GM23248 (cell line): Measurements from ENCODE around the gene FFAR3. TPM values are rescaled to one million over a fixed set of nuclear protein-coding genes. Genes with fewer than 3 reads are reported as not detected.
"Not testable (repeated sequence)": the region's sequence is repeated elsewhere in the genome, so short reads cannot be mapped to it uniquely, and the experiment has no call there.

Experiments
- DNase-seq: peaks from one replicate; pipeline ENCODE4 v3.0.0-alpha.2; 2015
- H2AFZ ChIP-seq: fragments of 200-600 bp; sonication (generic); 2 replicates; pipeline ENCODE4 v1.6.1; 2016; ENCODE audit warnings: antibody characterized with exemption
- H3F3A ChIP-seq: fragments of 200-600 bp; sonication (generic); 2 replicates; pipeline ENCODE4 v1.6.1; 2016; ENCODE audit warnings: mild to moderate bottlenecking, antibody characterized with exemption, mixed run types; ENCODE audit not compliant: insufficient read depth
- H3K27ac ChIP-seq: fragments of 200-600 bp; sonication (generic); 2 replicates; pipeline ENCODE4 v1.5.1; 2016; ENCODE audit warnings: mild to moderate bottlenecking
- H3K27me3 ChIP-seq: fragments of 200-600 bp; sonication (generic); replicated peaks from 2 replicates; pipeline ENCODE4 v1.6.1; 2016; ENCODE audit warnings: mild to moderate bottlenecking; ENCODE audit not compliant: insufficient read depth
- H3K36me3 ChIP-seq: fragments of 200-600 bp; sonication (generic); 2 replicates; pipeline ENCODE4 v1.6.1; 2016; ENCODE audit warnings: low read depth, mild to moderate bottlenecking
- H3K4me1 ChIP-seq: fragments of 200-600 bp; sonication (generic); 2 replicates; pipeline ENCODE4 v1.6.1; 2016; ENCODE audit warnings: mild to moderate bottlenecking; ENCODE audit not compliant: insufficient read depth
- H3K4me2 ChIP-seq: fragments of 200-600 bp; sonication (generic); one replicate; pipeline ENCODE4 v1.6.1; 2016; ENCODE audit warnings: mild to moderate bottlenecking; ENCODE audit not compliant: unreplicated experiment
- H3K4me3 ChIP-seq: fragments of 200-600 bp; sonication (generic); 2 replicates; pipeline ENCODE4 v1.5.1; 2016; ENCODE audit warnings: mild to moderate bottlenecking
- H3K79me2 ChIP-seq: fragments of 200-600 bp; sonication (generic); 2 replicates; pipeline ENCODE4 v1.6.1; 2016; ENCODE audit warnings: mild to moderate bottlenecking; ENCODE audit not compliant: insufficient read depth
- H3K9ac ChIP-seq: fragments of 200-600 bp; sonication (generic); 2 replicates; pipeline ENCODE4 v1.6.1; 2016; ENCODE audit warnings: mild to moderate bottlenecking
- H3K9me2 ChIP-seq: fragments of 200-600 bp; sonication (generic); 2 replicates; pipeline ENCODE4 v1.6.1; 2016; ENCODE audit warnings: mixed run types, mild to moderate bottlenecking, moderate library complexity; ENCODE audit not compliant: insufficient read depth
- H3K9me3 ChIP-seq: fragments of 200-600 bp; sonication (generic); one replicate; pipeline ENCODE4 v1.6.1; 2017; ENCODE audit warnings: low read depth
- H4K20me1 ChIP-seq: fragments of 200-600 bp; sonication (generic); 2 replicates; pipeline ENCODE4 v1.6.0; 2016; ENCODE audit not compliant: insufficient read depth
- EZH2 ChIP-seq: fragments of 200-600 bp; sonication (generic); IDR thresholded peaks from 2 replicates; pipeline ENCODE4 v1.6.1; 2018; ENCODE audit warnings: antibody characterized with exemption, mild to moderate bottlenecking; ENCODE audit not compliant: insufficient read depth, poor library complexity, severe bottlenecking
- EZH2phosphoT487 ChIP-seq: fragments of 200-600 bp; sonication (generic); IDR thresholded peaks from 2 replicates; pipeline ENCODE4 v1.6.1; 2018; ENCODE audit warnings: antibody characterized with exemption, moderate library complexity, mild to moderate bottlenecking, low read depth; ENCODE audit not compliant: insufficient read depth
- WGBS, 2 experiments: methylation state at CpG; one replicate each; pipeline ENCODE4 v1.1.6; 2015 to 2017; ENCODE audit warnings: low lambda C conversion rate in 2 of 2, low coverage in 1 of 2; ENCODE audit errors: missing lambda C conversion rate in 2 of 2; 5-methylcytosine and 5-hydroxymethylcytosine counted together
- in situ Hi-C: fragments of 300-500 bp; cut with MboI; formaldehyde crosslinking; loops from 2 replicates; pipeline ENCODE4 v1.15.0; 2020
- polyA plus RNA-seq: library from polyadenylated mRNA; unstranded; fragments of >200 nt; fragmentation: Nextera tagmentation; extraction: Ambion mirVana; gene quantifications from 2 replicates; pipeline ENCODE4 v1.2.1, GENCODE V29; 2016
- total RNA-seq: library from RNA; depleted of rRNA; stranded (reverse); fragments of >200 nt; shearing (Covaris generic); gene quantifications from 2 replicates; pipeline ENCODE4 v1.2.3, GENCODE V29; 2014

The FFAR3 gene
- total and polyA plus RNA-seq, 2 experiments from 2014 or later = not detected

DNA sequence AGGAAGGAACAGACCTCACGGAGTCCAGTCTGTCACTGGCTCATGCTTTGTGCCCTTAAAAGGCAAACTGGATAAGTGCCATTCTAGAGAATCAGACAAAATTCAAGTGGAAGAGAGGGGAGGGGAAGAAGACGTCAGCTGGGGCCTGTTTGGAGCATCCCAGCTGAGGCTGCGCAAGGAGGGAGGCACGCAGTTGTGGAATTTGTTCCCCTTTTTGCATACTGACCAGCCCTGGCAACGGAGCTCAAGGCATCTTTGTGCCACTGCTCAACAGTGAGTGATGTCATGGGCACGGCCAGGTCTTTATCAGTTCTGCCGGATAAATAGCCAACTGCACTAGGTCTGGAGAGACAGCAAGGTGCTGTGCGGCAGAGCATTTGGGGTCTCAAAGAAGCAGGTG is 12.5 kb downstream of the FFAR3 start, which contains the start of gene GPR42:
Gene GPR42, plus strand, starts transcription at position 347 of the 400 bp plus-strand sequence. CDS start 292 bp downstream, outside the sequence.
- no peaks in the 10 kb centered on the region for H3K9me2 ChIP-seq

DNA sequence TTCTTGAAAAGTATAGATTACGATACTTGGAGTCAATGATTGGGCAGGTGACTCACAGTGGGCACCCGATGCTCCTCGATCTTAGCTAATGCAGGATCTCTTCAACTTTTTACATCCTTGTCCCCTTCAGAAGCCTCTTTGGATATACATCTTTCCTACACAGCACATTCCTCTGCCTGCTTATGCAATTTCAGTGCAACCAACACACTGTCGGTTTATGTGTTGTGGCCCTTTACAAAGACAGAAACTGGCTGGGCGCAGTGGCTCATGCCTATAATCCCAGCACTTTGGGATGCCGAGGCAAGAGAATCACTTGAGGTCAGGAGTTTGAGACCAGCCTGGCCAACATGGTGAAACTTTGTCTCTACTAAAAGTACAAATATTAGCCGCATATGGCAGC is 15.2 kb downstream of the FFAR3 start:
- no peaks in the 10 kb centered on the region for H3K9me3 ChIP-seq
- no peaks in the 10 kb centered on the region for H3K79me2 ChIP-seq
- 76 to 80% methylated on average over 7 of the region's 7 CpGs for WGBS, 2 experiments
- no peaks in the 10 kb centered on the region for H3K4me1 ChIP-seq
- no peaks in the 10 kb centered on the region for H3K36me3 ChIP-seq
- no peak overlapping the region for H3K4me3 ChIP-seq
- H3K27me3 ChIP-seq = peaks cover 6% of the 10 kb centered on the region; the same call in 1 of the 2 replicates
- no peak for DNase-seq
- H4K20me1 ChIP-seq = no peaks in the 10 kb centered on the region
- TF ChIP-seq EZH2 = no peak
- TF ChIP-seq EZH2phosphoT487 = no peak
- H3F3A ChIP-seq = no peaks in the 10 kb centered on the region
- H2AFZ ChIP-seq = no peak overlapping the region
- in situ Hi-C loops = no loop called here
- no peaks in the 10 kb centered on the region for H3K9me2 ChIP-seq
- no peak overlapping the region for H3K9ac ChIP-seq
- no peak overlapping the region for H3K4me2 ChIP-seq
- H3K27ac ChIP-seq = no peak overlapping the region

More for the DNA sequence above, 12.5 kb downstream of the FFAR3 start, which contains the start of gene GPR42:
- no peak within 1 kb of the TSS for H2AFZ ChIP-seq
- H4K20me1 ChIP-seq = no peaks in the 10 kb centered on the region
- no peak within 1 kb of the TSS for H3K27ac ChIP-seq
- no peak for DNase-seq
- no peaks in the 10 kb centered on the region for H3K9me3 ChIP-seq
- no peaks in the 10 kb centered on the region for H3K36me3 ChIP-seq
- TF ChIP-seq EZH2phosphoT487 (no peak), EZH2 (no peak)
- peaks cover 11% of the 10 kb centered on the region; the same call in 1 of the 2 replicates for H3K27me3 ChIP-seq
- H3K79me2 ChIP-seq = no peaks in the 10 kb centered on the region
- no peaks in the 10 kb centered on the region for H3K4me1 ChIP-seq
- in situ Hi-C loops = no loop called here
- H3F3A ChIP-seq = no peaks in the 10 kb centered on the region
- 23 to 52% methylated on average over 1 to 6 of the region's 8 CpGs for WGBS, 2 experiments
- H3K9ac ChIP-seq = no peak within 1 kb of the TSS
- H3K4me2 ChIP-seq = no peak within 1 kb of the TSS
- H3K4me3 ChIP-seq = no peak within 1 kb of the TSS

DNA sequence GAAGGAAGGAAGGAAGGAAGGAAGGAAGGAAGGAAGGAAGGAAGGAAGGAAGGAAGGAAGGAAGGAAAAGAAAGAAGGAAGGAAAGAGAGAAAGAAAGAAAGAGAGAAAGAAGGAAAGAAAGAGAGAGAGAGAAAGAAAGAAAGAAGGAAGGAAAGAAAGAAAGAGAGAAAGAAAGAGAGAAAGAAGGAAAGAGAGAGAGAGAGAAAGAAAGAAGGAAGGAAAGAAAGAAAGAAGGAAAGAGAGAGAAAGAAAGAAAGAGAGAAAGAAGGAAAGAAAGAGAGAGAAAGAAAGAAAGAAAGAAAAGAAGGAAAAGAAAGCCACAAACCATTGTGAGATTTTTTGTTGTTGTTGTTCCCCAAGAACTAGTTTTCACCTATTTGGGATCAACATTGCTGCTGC is 15.8 kb downstream of the FFAR3 start:
- H2AFZ ChIP-seq, in situ Hi-C loops, H3K9ac ChIP-seq, H3K79me2 ChIP-seq, H3K27me3 ChIP-seq, H3K36me3 ChIP-seq, H3K9me2 ChIP-seq, H3K27ac ChIP-seq, DNase-seq, H3K4me1 ChIP-seq, H3K4me2 ChIP-seq, H4K20me1 ChIP-seq, H3K4me3 ChIP-seq, H3K9me3 ChIP-seq, H3F3A ChIP-seq: not testable (repeated sequence)

DNA sequence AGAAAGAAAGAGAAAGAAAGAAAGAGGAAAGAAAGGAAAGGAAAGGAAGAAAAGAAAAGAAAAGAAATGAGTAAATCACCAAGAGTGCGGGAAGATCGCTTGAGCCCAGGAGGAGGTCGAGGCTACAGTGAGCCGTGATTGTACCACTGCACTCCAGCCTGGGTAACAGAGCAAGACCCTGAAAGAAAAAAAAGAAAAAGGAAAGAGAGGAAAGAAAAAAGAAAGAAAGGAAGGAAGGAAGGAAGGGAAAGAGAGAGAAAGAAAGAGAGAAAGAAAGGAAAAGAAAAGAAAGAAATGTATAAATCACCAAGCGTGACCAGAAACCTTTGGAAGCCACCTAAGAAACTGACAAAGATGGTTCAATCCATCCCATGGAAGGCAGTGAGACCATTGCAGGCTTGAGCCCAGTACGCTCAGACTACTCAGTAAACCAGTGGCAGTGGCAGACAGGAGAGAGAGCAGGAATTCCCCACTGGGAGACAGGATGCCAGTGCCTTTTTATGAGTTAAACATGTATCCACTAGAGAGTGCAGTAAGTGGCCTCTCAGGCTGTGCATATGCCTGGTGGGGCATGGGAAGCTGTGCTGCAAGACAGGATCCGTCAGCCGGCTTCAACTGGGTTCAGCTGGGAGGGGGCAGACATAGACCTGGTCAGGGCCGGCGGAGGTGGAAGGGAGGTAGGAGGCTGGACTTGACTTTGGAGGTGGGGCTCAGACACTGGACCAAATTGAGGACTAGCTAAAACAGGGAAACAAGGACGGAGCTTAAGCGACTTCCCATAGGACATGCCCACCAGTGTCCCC is 17.4 kb downstream of the FFAR3 start:
- in situ Hi-C loops = no loop called here
- Histone ChIP-seq H3K36me3 (no peaks in the 10 kb centered on the region), H3K9me3 (no peaks in the 10 kb centered on the region), H3K4me1 (no peaks in the 10 kb centered on the region), H3K9ac (no peak overlapping the region), H3K9me2 (no peaks in the 10 kb centered on the region), H4K20me1 (no peaks in the 10 kb centered on the region), H3K27me3 (peaks cover 5% of the 10 kb centered on the region; the same call in 1 of the 2 replicates), H3K4me2 (no peak overlapping the region), H3K4me3 (no peak overlapping the region), H3F3A (no peaks in the 10 kb centered on the region), H2AFZ (no peak overlapping the region), H3K27ac (no peak overlapping the region), H3K79me2 (no peaks in the 10 kb centered on the region)
- no peak for DNase-seq
- 53 to 58% methylated on average over 12 of the region's 12 CpGs for WGBS, 2 experiments
- TF ChIP-seq EZH2 = no peak
